Smooth muscle cell (in vitro differentiated cells): Measurements from ENCODE around the gene AGAP2. TPM values are rescaled to one million over a fixed set of nuclear protein-coding genes. Genes with fewer than 3 reads are reported as not detected.

Experiments used
- DNase-seq: peaks from one replicate; lab custom pipeline; 2025; ENCODE audit not compliant: unreplicated experiment; lab: John Stamatoyannopoulos, UW
- H2AFZ ChIP-seq: fragments of 200-600 bp; sonication (generic); 2 replicates; pipeline ENCODE4 v1.6.0; 2016; ENCODE audit warnings: antibody characterized with exemption, low read depth, mild to moderate bottlenecking
- H3F3A ChIP-seq: fragments of 200-600 bp; sonication (generic); 2 replicates; pipeline ENCODE4 v1.6.0; 2017; ENCODE audit warnings: antibody characterized with exemption, low read depth
- H3K27ac ChIP-seq: fragments of 200-600 bp; sonication (generic); 2 replicates; pipeline ENCODE4 v1.5.1; 2016; ENCODE audit warnings: low read depth, mild to moderate bottlenecking
- H3K27me3 ChIP-seq: fragments of 200-600 bp; sonication (generic); 2 replicates; pipeline ENCODE4 v1.6.1; 2016; ENCODE audit warnings: low read depth, mild to moderate bottlenecking
- H3K36me3 ChIP-seq: fragments of 200-600 bp; sonication (generic); 2 replicates; pipeline ENCODE4 v1.5.1; 2016; ENCODE audit warnings: low read depth
- H3K4me1 ChIP-seq: fragments of 200-600 bp; sonication (generic); 2 replicates; pipeline ENCODE4 v1.5.1; 2016; ENCODE audit warnings: low read depth
- H3K4me2 ChIP-seq: fragments of 200-600 bp; sonication (generic); 2 replicates; pipeline ENCODE4 v1.6.0; 2016; ENCODE audit warnings: mild to moderate bottlenecking
- H3K4me3 ChIP-seq: fragments of 200-600 bp; sonication (generic); 2 replicates; pipeline ENCODE4 v1.5.1; 2016; ENCODE audit warnings: mild to moderate bottlenecking
- H3K79me2 ChIP-seq: fragments of 200-600 bp; sonication (generic); 2 replicates; pipeline ENCODE4 v1.6.0; 2016; ENCODE audit warnings: low read depth, mild to moderate bottlenecking
- H3K9ac ChIP-seq: fragments of 200-600 bp; sonication (generic); 2 replicates; pipeline ENCODE4 v1.6.0; 2016; ENCODE audit warnings: low read depth
- H3K9me3 ChIP-seq: fragments of 200-600 bp; sonication (generic); replicated peaks from 2 replicates; pipeline ENCODE4 v1.5.1; 2016; ENCODE audit warnings: low read depth
- H4K20me1 ChIP-seq: fragments of 200-600 bp; sonication (generic); 2 replicates; pipeline ENCODE4 v1.6.0; 2016; ENCODE audit warnings: low read depth
- WGBS: methylation state at CpG from one replicate; pipeline ENCODE4 v1.1.7; 2016; ENCODE audit warnings: low lambda C conversion rate; 5-methylcytosine and 5-hydroxymethylcytosine counted together
- microRNA-seq: library from miRNA; unstranded; fragments of <30 nt; microRNA quantifications from one replicate; pipeline ENCODE4, GENCODE V29; 2016; ENCODE audit warnings: borderline number of aligned reads
- polyA plus RNA-seq: library from polyadenylated mRNA; unstranded; fragments of >200 nt; fragmentation: Nextera tagmentation; extraction: Ambion mirVana; gene quantifications from 2 replicates; pipeline ENCODE4 v1.2.1, GENCODE V29; 2016
- total RNA-seq: library from RNA; depleted of rRNA; stranded (reverse); fragments of >200 nt; gene quantifications from 2 replicates; pipeline ENCODE4 v1.2.3, GENCODE V29; 2014
- TF ChIP-seq, protein P1 (sequence below): fragments of 200-600 bp; sonication (generic); IDR thresholded peaks from 2 replicates; pipeline ENCODE4 v1.5.1; 2017; ENCODE audit warnings: borderline replicate concordance, mild to moderate bottlenecking, antibody characterized with exemption; ENCODE audit not compliant: insufficient read depth, poor library complexity, severe bottlenecking

Gene AGAP2
- total and polyA plus RNA-seq, 2 experiments from 2014 or later: not detected

DNA sequence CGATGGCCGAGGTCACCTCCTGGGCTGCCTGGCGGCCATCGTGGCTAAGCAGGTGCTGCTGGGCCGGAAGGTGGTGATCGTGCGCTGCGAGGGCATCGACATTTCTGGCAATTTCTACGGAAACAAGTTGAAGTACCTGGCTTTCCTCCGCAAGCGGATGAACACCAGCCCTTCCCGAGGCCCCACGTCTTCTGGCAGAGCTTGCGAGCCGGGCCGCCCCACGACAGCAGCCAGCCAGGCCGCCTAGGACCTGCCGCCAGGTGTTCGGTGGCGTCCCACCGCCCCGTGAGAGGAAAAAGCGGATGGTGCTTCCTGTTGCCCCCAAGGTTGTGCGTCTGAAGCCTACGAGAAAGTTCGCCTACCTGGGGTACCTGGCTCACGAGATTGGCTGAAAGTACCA lies 63.9 kb downstream of the AGAP2 start:
- Histone ChIP-seq H3K9ac (no peak overlapping the region), H3K36me3 (no peaks in the 10 kb centered on the region), H2AFZ (no peak overlapping the region), H3K4me2 (no peak overlapping the region), H3K27ac (no peak overlapping the region), H3K4me3 (no peak overlapping the region), H3K9me3 (no peaks in the 10 kb centered on the region), H3F3A (no peaks in the 10 kb centered on the region), H3K27me3 (no peaks in the 10 kb centered on the region), H3K79me2 (no peaks in the 10 kb centered on the region), H4K20me1 (no peaks in the 10 kb centered on the region), H3K4me1 (no peaks in the 10 kb centered on the region)
- no peak for DNase-seq
- TF ChIP-seq, protein P1, sequence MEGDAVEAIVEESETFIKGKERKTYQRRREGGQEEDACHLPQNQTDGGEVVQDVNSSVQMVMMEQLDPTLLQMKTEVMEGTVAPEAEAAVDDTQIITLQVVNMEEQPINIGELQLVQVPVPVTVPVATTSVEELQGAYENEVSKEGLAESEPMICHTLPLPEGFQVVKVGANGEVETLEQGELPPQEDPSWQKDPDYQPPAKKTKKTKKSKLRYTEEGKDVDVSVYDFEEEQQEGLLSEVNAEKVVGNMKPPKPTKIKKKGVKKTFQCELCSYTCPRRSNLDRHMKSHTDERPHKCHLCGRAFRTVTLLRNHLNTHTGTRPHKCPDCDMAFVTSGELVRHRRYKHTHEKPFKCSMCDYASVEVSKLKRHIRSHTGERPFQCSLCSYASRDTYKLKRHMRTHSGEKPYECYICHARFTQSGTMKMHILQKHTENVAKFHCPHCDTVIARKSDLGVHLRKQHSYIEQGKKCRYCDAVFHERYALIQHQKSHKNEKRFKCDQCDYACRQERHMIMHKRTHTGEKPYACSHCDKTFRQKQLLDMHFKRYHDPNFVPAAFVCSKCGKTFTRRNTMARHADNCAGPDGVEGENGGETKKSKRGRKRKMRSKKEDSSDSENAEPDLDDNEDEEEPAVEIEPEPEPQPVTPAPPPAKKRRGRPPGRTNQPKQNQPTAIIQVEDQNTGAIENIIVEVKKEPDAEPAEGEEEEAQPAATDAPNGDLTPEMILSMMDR: no peak
- WGBS: 90% methylated on average over 29 of the region's 29 CpGs

Small RNAs within 50 kb of the gene (microRNA-seq; reads per million reads assigned to microRNA genes)
- not detected for gene MIR6759

Other genes with a start within 250 kb of the AGAP2 start
- 25.8 and 28.4 TPM in 2 replicates for gene DDIT3, start 218.2 kb downstream of the AGAP2 start, total RNA-seq
- gene DDIT3, start 218.2 kb downstream of the AGAP2 start, polyA plus RNA-seq: 27.8 and 43.5 TPM in 2 replicates
- gene MBD6, start 215.9 kb downstream of the AGAP2 start, total RNA-seq: 3.7 and 9.1 TPM in 2 replicates
- 11.7 and 18.4 TPM in 2 replicates for gene MBD6, start 215.9 kb downstream of the AGAP2 start, polyA plus RNA-seq
- gene DCTN2, start 191.6 kb downstream of the AGAP2 start, total RNA-seq: 88.0 and 107 TPM in 2 replicates
- 119 and 127 TPM in 2 replicates for gene DCTN2, start 191.6 kb downstream of the AGAP2 start, polyA plus RNA-seq
- gene KIF5A, start 188.7 kb downstream of the AGAP2 start, total RNA-seq: 2.2 and 2.8 TPM in 2 replicates
- 0.34 and 0.53 TPM in 2 replicates for gene KIF5A, start 188.7 kb downstream of the AGAP2 start, polyA plus RNA-seq
- 39.5 and 53.8 TPM in 2 replicates for gene PIP4K2C, start 147.6 kb downstream of the AGAP2 start, total RNA-seq
- 33.3 and 41.1 TPM in 2 replicates for gene PIP4K2C, start 147.6 kb downstream of the AGAP2 start, polyA plus RNA-seq
- 28.9 and 29.4 TPM in 2 replicates for gene DTX3, start 133.9 kb downstream of the AGAP2 start, total RNA-seq
- gene DTX3, start 133.9 kb downstream of the AGAP2 start, polyA plus RNA-seq: 43.0 and 48.2 TPM in 2 replicates
- gene ARHGEF25, start 127.3 kb downstream of the AGAP2 start, total RNA-seq: 13.9 and 18.5 TPM in 2 replicates
- 1.5 and 3.8 TPM in 2 replicates for gene ARHGEF25, start 127.3 kb downstream of the AGAP2 start, polyA plus RNA-seq
- 1.7 and 1.8 TPM in 2 replicates for gene B4GALNT1, start 105.5 kb downstream of the AGAP2 start, total RNA-seq
- 2.1 and 5.6 TPM in 2 replicates for gene B4GALNT1, start 105.5 kb downstream of the AGAP2 start, polyA plus RNA-seq
- 236 and 374 TPM in 2 replicates for gene OS9, start 44.6 kb downstream of the AGAP2 start, total RNA-seq
- gene OS9, start 44.6 kb downstream of the AGAP2 start, polyA plus RNA-seq: 162 and 179 TPM in 2 replicates
- 68.0 and 105 TPM in 2 replicates for gene TSPAN31, start 6.3 kb upstream of the AGAP2 start, total RNA-seq
- gene TSPAN31, start 6.3 kb upstream of the AGAP2 start, polyA plus RNA-seq: 48.6 and 55.1 TPM in 2 replicates
- gene CDK4, start 13.6 kb upstream of the AGAP2 start, total RNA-seq: 144 and 158 TPM in 2 replicates
- 215 and 235 TPM in 2 replicates for gene CDK4, start 13.6 kb upstream of the AGAP2 start, polyA plus RNA-seq
- 6.5 and 8.6 TPM in 2 replicates for gene MARCHF9, start 16.4 kb upstream of the AGAP2 start, total RNA-seq
- gene MARCHF9, start 16.4 kb upstream of the AGAP2 start, polyA plus RNA-seq: 3.7 and 6.8 TPM in 2 replicates
- gene CYP27B1, start 28.3 kb upstream of the AGAP2 start, total RNA-seq: 0.81 and 0.90 TPM in 2 replicates
- gene CYP27B1, start 28.3 kb upstream of the AGAP2 start, polyA plus RNA-seq: 1.3 and 1.7 TPM in 2 replicates
- gene METTL1, start 33.4 kb upstream of the AGAP2 start, total RNA-seq: 4.1 and 7.7 TPM in 2 replicates
- gene METTL1, start 33.4 kb upstream of the AGAP2 start, polyA plus RNA-seq: 20.3 and 24.9 TPM in 2 replicates
- 6.2 and 8.0 TPM in 2 replicates for gene EEF1AKMT3, start 33.9 kb upstream of the AGAP2 start, total RNA-seq
- gene EEF1AKMT3, start 33.9 kb upstream of the AGAP2 start, polyA plus RNA-seq: 9.0 and 9.9 TPM in 2 replicates
- gene TSFM, start 44.0 kb upstream of the AGAP2 start, total RNA-seq: 14.5 and 16.8 TPM in 2 replicates
- 24.0 and 28.5 TPM in 2 replicates for gene TSFM, start 44.0 kb upstream of the AGAP2 start, polyA plus RNA-seq
- gene AVIL, start 80.0 kb upstream of the AGAP2 start, total RNA-seq: 7.0 and 17.1 TPM in 2 replicates
- gene AVIL, start 80.0 kb upstream of the AGAP2 start, polyA plus RNA-seq: 1.2 and 9.1 TPM in 2 replicates
- gene CTDSP2, start 108.0 kb upstream of the AGAP2 start, total RNA-seq: 77.4 and 86.7 TPM in 2 replicates
- gene CTDSP2, start 108.0 kb upstream of the AGAP2 start, polyA plus RNA-seq: 61.7 and 62.0 TPM in 2 replicates
- 2.7 and 3.9 TPM in 2 replicates for gene ATP23, start 202.8 kb upstream of the AGAP2 start, total RNA-seq
- gene ATP23, start 202.8 kb upstream of the AGAP2 start, polyA plus RNA-seq: 9.8 and 10.4 TPM in 2 replicates